ENCODE measurements around the gene TLCD3B.

The TLCD3B gene

DNA sequence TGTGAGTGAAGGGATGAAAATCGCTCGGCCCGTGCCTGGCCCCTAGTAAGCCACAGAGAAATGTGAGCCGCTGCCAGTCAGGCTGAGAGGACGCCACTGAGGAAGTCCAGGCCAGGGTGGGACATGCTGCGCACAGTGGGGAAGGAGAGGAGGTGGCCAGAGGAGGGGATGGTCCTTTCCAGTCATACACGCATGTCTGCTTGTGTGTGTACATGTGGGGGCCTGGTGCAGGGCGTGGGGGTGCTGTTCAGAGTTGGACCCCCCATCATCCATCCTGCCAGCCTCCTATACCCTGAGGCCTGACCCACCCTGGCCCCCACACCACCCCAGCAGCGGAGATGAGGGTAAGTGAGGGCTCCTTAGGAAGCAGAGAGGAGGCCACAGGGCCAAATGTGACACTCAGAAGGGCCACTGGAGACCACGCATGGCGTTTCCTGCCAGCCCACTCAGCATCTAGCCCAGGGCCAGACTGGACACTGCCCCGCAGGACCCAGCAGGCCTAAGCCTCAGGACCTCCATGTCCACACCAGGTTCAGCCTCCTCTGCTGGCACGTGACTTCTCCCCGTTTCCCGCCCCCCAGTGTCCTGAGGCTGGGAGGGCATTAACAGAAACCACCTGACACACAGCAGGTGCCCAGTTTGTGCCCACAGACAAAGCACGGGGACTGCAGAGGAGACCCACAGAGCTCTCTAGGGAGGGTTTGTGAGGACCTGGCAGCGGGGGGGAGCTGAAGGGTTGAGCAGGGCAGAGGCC lies 27.2 kb downstream of the TLCD3B start:
- no peak for DNase-seq

DNA sequence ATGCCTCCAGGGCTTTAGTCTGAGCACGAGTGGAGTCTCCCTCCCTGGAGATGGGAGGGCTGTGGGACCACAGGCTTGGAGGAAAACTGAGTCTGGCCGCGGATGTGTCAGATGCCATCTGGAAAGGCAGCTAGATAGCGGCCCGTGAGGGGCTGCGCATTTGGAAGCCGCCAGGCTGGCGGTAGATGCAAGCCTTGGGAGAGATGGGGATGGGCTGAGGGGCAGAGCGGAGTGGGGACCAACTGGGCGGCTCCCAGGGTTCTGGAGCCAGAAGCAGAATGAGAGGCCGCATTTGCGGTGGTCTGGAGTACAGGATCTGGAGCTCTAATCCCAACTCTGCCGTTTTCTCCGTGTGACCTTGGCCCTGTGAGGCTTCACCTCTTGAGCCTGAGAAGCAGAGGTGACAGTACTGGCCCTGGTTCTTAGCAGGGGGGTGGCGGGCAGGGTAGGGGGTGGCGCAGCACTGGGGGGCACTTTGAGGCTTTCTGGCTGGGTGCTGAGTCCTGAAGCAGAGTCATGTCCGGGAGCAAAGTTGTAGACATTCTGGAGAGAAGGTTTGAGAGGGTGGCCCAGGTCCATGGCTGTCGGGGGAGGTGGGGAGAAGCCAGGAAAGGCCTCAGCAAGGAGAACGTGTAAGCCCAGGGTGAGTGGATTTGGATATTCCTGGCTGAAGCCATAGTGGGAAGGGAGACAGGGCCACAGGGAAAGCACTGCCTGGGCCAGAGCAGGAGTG lies 28.3 kb downstream of the TLCD3B start:
- no peak for DNase-seq

DNA sequence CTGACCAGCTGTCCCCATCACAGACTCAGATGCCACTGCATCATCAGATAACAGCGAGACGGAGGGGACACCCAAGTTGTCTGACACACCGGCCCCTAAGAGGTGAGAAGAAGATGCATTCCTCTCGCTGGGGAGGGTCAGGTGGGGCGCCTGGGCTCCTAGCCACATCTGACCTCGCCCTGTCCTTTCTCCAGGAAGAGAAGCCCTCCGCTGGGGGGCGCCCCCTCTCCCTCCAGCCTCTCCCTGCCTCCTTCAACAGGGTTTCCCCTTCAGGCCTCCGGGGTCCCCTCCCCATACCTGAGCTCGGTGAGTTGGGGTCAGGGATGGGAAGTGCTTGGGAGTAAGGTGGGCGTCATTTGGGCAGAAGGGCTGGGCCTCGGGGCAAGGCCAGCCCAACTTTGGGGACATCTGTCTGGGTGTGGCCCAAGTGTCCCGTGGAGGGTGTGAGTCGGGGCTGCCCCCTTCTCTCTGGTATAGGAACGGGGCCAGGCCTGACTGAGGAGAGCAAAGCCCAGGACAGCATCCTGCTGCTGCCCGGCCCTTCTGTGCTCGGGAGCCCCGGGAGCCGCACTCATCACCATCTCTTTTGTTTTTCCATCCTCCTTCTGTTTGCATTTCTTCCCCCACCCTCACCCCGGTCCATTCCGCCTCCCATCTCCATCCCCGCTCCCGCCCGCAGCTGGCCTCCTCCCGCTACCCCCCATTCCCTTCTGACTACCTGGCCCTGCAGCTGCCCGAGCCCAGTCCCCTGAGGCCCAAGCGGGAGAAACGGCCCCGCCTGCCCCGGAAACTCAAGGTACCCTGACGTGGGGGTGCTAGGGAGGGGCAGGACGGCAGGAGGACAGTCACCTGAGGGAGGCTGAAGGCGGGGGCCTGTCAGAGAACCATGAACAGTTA lies 30.1 kb downstream of the TLCD3B start:
- no peak for DNase-seq

DNA sequence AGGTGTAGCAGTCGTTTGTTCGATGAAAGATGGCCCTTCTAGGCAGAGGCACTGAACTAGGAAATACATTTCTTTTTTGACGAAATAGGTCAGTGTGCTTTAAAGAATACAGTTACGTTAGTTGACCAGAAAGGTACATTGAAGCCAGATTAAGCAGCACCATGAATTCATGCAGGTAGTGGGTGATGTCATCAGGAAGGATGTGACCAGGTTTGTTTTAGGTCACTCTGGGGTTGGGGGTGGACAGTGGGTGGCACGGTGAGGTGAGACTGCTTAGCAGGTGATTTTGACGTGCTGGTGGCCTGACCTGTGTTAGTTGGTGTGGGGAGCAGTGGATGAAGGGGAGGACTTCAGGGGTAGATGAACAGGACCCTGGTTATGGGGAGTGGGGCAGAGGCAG lies 31.5 kb downstream of the TLCD3B start:
- DNase-seq = no peak

DNA sequence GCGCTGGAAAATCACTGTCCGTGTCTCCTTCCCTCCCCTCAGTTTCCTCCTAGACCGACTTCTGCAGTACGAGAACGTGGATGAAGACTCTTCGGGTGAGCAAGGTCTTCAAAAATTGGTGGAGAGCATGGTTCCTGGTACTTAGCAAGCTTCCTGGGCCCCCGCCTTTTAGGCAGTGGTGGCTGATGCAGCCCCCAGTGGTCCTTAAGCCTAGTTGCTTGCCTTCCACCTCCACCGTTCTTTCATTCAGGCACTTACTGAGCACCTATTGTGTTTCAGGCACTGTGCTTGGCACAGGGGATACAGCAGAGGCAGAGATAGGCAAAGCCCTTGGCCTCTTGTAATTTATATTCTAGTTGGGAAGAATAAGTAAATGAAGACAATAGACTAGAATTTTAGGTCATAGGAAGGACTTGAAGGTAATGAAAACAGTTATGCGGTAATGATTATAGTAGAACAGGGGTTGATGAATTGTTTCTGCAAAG lies 34.3 kb downstream of the TLCD3B start:
- no peak for DNase-seq

DNA sequence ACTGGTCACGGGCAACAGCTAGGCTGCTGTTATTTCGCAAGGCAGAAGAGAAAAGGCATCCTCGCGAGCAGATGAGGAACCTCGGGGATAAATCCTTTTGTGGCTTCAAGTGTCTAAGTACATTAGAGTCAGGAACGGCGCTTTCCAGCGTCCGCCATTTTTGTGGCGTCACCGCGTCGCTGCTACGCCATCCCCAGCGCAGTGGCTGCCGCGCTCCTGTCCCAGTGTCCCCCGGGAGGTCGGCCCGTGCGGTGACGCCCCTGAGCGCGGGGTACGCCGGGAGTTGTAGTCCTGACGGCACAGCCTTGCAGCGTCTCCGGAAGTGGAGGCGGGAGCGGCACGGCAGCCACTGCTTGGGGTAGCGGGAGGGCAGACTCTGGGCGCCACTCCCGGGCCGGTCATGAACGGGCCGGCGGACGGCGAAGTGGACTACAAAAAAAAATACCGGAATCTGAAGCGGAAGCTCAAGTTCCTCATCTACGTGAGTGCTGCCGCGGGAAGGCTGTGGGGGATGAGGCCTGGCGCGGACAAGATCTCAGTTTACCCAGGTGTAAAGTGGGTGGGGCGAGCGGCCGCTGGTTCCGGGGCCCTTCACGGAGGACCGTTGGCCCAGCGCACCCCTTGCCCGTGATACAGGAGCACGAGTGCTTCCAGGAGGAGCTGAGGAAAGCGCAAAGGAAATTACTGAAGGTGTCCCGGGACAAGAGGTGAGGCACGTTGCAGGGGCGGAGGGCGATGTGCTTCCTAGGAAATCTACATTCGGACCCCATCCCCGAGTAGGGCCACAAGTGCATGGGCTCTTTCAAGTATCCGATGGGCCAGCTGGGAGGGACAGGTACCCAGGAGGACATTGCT lies 34.9 kb downstream of the TLCD3B start, which contains the start of gene INO80E:
Gene INO80E (plus strand): TSS at position 331 of the 855 bp plus-strand sequence. CDS start 70 bp downstream, at position 401.
- DNase-seq = peak; percentile 97

DNA sequence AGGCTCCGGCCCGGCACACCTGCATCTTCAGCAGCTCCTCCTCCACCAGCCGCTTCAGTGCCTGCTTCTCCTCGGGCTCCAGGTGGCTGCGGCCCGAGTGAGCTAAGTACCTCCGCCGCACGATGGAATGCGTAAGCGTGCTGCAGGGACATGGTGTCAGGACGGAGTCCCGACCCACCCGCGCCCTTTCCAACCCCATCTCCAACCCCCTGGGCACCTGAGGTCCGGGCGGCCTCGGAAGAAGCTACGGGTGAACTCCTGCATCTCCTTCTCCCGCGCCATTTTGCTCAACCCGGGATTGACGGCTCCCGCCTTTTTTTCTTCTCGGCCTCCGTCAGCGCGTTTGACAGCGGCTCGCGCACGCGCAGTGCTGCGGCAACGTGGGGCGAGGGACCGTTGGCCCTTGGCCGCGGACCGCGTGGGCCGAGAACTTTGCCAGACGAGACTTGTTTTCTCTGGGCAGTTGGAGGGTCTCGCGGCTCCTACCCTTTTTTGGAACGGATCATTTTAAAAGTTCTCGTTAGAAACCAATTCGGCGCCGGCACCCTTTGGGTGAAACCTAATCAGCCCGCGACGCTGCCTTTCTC lies 35.7 kb downstream of the TLCD3B start, which contains the start of gene HIRIP3:
Gene HIRIP3 (minus strand): TSS at position 294 of the 587 bp plus-strand sequence. CDS start 12 bp downstream, at position 282.
- DNase-seq = peak; percentile 84

DNA sequence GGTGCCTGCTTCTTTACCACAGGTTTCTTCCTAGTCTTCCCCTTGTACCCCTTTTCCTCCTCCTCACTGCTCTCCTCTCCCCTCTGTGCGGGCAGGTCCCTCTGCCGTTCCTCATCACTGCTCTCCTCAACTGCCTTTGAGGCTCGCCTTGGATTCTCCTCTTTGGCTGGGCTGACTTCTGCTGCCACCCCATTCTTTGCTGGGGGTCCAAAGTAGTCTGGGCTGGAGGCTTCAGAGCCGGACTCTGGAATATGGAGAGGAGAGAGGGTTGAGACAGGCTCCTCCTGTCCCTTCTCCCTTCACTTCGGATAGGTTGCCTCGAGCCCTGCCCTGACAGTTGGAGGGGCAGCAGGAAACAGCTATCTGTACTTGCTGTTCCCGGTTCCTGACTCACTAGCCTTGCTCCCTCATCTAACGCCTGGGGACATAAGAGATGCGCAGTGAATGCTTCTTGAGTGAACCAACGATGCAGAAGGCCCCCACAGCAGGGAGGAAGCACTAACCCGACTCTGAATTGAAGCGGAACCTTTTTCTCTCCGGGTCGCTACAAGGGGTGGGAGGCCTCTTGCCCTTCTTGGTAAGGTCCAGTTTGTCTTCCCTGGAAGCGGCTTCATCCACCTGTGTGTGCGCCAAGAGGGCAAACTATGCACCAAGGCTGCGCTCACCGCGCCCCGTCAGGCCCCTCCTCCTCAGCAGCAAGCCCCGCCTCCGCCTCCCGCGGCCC lies 36.3 kb downstream of the TLCD3B start:
- DNase-seq = peak; percentile 74

DNA sequence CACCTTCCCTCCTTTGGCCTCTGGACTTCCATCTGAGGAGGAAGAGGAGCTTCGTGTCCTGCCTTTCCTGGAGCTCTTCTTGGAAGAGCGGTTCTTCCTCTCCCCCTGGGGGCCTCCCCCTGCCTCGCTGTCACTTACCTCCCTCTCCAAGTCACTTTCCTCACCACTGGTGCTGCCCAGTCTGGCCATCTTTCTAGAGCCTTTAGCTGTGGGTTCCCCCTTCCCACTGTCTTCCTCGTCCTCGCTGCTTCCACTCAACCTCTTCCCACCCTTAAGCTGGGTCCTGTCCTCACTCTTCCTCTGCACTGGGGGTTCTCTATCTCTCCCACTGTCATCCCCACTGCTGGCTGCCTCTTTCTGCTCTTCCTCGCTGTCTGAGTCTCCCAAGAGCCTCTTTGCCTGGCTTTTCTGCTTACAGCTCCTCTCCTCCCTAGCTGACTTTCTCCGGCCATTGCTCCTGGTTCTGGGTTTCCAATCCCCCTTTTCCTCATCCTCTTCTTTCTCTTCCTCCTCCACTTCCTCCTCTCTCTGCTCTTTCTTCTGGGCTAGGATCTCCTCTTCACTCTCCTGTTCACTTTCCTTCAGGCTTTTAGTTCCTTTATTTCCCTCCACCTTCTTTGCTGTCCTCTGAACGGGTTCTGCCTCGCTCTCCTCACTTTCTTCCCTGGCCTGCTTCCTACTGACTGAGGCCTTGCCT lies 37.0 kb downstream of the TLCD3B start:
- DNase-seq = no peak

DNA sequence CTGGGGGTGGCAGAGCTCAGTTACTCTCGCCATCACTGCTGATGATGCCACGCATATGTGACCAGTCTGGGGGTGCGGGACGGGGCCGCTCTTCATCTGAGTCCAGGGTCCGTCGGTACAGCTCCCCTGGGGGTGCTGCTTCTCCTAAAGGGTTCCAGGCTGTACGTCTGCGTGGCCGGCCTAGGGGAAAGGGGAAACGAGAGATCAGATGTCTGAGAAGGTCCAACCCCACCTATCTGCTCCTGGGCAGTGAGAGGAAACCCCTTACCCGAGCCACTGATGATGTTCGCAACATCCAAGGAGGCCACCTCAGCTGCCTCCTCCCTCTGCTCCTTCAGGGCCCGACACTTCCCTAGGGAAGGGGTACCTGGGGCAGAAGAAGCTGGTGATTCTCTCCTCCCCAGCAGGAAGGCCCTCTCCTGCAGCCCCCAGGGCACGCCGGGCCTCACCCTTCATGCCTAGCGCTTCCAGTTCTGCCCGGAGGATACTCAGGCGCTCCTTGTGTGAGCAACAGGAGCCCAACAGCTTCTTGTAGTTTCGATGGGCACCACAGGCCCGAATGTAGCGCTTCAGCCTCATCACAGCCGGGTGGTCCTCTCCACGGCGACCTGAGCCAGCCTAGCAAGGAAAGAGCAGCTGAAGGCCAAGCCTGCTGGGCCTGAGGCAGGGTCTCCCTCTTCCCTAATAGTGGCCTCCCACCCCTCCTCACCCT lies 37.7 kb downstream of the TLCD3B start:
- no peak for DNase-seq

DNA sequence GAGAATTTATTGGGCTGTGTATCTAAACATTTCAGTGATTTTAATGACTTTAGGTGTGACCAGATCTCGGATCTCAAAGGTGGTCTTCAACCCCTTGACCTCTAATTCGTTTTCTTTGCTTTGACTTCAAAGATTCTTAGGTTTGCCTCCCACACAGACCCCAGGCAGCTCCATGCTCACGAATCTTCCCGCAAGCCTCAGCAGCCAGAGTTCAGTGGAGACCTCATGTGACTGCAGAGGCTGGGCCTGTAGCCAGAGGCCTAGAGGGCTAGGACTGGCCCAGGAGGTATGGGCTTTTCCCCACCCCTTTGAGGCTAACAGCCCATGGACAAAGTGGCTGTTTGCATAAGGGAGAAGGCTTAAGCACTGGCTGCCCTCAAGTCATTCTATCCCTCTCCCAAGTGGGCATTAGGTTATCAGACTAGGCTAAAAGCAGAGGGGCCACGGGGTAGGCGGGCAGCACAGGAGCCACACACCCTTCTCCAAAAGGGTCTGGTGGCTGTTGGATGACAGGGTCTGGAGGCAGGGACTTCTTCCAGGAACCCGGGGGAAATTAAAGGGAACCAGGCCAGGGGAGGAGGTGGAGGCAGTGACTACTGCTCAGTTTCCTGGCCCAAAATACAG lies 38.6 kb downstream of the TLCD3B start:
- no peak for DNase-seq

DNA sequence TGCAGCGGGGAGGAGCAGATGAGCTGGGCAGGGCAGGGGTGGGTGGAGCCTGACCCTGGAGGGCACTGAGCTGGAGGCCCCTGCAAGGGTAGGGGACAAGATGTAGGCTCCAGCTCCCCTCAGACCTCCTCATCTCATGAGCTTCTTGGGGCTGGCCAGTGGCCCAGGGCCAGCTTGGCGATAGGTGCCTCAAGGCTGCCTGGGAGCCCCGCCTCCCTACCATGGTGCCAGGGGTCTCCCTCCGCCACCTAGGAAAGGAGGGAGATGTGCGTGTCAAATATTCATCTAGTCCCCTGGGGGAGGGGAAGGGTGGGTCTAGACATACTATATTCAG lies 39.5 kb downstream of the TLCD3B start:
- no peak for DNase-seq

DNA sequence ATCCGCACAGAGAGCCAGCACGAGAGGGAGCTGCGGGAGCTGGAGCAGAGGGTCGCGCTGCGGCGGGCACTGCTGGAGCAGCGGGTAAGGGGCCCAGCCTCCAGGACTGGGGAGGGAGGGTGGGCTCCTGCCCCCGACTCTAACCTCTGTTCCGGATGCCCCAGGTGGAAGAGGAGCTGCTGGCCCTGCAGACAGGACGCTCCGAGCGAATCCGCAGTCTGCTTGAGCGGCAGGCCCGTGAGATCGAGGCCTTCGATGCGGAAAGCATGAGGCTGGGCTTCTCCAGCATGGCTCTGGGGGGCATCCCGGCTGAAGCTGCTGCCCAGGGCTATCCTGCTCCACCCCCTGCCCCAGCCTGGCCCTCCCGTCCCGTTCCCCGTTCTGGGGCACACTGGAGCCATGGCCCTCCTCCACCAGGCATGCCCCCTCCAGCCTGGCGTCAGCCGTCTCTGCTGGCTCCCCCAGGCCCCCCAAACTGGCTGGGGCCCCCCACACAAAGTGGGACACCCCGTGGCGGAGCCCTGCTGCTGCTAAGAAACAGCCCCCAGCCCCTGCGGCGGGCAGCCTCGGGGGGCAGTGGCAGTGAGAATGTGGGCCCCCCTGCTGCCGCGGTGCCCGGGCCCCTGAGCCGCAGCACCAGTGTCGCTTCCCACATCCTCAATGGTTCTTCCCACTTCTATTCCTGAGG lies 40.0 kb downstream of the TLCD3B start:
- no peak for DNase-seq

DNA sequence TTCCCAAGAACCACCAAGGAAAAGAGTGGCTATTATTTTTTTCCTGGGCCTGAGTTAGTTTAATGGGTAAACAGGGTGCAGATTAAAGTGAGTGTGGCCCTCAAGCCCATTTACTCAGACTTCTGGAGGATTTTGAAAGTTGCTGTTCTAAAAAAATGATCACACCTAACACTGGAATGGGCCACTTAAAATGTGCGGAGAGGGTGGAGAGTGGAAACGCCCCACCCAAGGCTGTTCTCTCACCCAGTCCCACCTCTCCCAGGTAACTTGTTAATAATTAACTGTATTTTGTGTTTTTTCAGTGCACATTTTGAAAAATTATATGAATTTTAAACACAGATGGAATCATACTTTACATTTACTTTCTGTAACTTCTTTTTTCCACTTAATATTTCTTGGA lies 41.0 kb downstream of the TLCD3B start:
- DNase-seq = no peak

DNA sequence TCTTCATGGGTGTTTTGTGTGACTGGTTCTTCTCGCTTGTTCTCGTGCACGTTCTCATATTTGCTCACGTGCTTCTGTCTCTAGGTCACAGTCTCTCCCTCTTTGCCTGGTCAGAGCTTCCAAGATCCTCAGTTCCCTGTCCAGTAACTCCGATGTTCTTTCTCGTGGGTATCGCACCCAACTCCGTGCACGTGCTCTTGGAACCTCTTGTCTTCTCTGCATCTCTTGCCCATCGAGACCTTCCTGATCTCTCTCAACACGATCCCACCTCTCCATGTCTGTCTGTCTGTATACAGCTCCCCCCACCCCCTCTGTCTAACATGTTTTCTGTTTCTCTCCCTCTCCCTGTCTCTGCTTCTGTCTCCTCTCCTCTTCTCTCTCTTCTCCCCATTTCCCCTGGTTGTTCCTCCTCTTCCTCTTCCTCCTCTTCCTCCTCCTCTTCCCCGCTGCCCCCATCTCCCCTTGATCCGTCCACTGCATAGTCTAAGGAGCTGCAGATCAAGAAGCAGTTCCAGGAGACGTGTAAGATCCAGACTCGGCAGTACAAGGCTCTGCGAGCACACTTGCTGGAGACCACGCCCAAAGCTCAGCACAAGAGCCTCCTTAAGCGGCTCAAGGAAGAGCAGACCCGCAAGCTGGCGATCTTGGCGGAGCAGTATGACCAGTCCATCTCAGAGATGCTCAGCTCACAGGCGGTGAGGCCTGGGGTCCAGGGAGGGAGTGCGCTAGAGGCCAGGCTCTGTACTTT lies 41.8 kb downstream of the TLCD3B start:
- DNase-seq = no peak

DNA sequence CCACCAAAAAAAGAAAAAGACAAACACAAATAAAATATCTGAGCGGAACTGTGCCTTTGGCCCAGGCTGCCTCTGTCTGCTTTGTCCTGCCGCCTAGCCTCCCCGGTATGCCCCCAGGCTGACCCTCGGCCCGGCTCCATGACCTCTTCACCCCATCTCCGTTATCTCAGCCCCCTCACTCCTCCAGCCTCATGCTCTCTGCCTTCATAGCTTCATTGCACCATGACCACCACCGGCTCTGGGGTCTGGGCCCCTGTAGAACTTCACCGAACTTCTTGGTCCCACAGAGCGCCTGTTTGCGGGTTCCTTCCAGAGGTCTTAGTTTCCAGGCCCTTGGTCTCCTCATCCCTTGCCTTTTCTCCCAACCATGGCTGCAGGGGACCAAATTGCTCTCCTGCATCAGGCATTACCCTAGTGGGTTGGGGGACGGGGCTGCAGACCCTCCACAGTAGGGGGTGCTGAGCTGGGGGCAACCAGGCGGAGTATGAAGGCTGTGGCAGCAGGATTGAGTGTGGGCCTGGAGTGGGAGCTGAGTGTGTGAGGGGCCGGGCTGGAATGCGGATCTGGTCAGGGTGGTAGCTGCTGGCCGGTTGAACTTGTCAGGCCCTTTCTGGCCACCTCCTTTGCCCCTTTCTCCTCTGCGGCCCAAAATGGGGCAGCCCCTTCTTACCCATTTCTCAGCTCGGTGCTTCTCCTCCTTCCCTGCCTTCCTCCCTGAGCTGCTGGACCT lies 42.6 kb downstream of the TLCD3B start:
- no peak for DNase-seq

Measured in CD4-positive, alpha-beta T cell treated with Interferon gamma for 1 hour (primary cell).